GM21367 (cell line): ENCODE results near the gene SHISA7.

ENCODE experiments used
- ATAC-seq: cut with Tn5 transposase; IDR thresholded peaks from one replicate; pipeline ENCODE4 v1.9.1; 2021; ENCODE audit not compliant: unreplicated experiment

SHISA7 gene

DNA sequence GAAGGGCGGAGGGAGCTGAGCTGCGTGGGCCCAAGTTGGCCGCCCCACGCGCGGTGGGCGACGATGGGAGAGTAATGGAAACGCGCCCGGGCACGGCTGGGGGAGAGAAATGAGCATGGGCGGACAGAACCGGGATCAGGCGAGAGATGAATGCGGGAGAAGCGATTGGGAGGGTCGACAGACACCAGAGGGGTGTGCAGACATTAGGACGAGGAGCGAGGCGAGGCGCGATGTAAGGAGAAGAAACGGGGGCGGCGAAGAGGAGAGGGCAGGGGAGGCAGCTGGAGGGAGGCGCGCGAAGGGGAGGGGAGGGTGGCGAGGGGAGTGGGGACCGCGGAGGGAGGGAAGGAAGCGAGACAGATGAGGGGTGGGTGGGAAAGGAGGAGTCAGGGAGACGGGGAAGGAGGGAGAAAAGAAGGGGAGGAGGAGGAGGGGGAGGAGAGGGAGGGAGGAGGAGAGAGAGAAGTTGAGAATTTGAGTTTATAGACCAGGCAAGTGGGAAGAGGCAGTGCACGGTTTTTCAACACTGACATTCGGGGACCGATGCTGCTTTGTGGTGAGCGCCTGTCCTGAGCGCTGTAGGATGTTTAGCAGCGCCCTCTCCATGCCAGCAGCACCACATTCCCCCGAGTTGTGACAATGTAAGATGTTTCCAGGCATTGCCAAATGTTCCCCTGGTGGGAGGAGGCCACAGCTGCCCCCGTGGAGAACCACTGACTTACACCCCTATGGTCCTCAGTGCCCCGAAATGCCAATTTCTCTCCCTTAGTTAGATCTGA is at the start of gene SHISA7:
SHISA7 (minus strand) TSS at position 256 of the 779 bp plus-strand sequence. CDS start 437 bp downstream, outside the sequence.
- ATAC-seq, result no peak

DNA sequence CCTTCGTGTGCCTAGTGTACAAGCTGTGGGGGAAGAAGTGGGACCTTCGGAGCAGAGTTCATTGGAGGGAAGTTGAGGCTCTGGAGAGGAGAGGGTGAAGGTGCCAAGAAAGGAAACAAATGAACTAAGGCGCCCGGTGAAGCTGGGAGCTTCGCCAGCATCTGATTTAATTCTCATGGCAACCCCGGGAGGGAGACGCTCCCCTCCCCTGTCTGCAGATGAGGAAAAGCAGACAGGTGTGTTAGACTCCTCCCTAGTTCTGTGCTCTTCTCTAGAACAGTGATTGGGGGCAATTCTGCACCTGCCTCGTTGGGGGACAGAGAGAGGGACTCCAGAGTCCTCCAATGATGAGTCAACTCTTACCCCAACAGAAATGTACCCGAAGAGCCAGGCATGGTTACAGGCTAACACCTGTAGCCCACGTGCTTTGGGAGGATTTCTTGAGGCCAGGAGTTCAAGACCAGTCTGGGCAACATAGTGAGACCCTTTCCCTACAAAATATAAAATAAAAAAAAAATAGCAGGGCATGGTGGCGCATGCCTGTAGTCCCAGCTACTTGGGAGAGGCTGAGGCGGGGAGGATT is 49.4 kb upstream of the SHISA7 start:
- ATAC-seq, result no peak

DNA sequence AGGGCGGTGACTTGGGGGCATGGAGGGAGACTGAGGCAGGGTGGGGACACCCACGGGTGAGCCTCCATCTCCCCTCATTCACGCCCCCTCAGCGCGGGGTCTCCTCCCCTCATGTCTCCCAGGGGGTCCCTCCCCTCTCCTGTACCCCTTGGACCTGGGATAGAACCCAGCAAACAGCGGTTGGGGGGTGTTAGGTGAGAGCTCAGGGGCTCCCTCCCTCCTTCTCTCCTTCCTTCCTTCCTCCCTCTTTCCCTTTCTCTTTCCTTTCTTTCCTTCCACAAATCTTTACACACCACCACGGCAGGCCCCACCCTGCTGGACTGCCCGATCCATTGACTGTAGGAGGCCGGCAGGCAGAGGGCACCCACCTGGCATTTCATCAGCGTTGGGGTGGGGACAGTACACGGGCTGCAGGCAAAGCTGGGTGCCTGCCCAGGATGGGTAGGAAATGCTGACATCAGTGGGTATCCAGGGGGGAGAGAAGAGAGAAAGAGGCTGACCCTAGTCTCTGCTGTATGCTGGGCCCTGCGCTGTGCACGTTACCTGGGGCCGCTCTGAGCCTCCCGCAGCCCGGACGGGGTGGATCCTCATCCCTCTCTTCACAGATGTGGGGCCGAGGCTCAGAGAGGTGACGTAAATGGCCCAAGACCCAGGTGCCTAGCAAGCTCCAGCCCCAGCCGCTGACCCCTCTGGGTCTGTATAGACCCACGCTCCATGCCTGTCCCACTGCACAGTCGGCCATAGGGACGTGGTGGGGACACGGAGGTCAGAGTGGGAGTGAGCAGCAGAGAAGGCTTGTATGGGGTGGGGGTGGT is 48.7 kb upstream of the SHISA7 start:
- no peak for ATAC-seq

DNA sequence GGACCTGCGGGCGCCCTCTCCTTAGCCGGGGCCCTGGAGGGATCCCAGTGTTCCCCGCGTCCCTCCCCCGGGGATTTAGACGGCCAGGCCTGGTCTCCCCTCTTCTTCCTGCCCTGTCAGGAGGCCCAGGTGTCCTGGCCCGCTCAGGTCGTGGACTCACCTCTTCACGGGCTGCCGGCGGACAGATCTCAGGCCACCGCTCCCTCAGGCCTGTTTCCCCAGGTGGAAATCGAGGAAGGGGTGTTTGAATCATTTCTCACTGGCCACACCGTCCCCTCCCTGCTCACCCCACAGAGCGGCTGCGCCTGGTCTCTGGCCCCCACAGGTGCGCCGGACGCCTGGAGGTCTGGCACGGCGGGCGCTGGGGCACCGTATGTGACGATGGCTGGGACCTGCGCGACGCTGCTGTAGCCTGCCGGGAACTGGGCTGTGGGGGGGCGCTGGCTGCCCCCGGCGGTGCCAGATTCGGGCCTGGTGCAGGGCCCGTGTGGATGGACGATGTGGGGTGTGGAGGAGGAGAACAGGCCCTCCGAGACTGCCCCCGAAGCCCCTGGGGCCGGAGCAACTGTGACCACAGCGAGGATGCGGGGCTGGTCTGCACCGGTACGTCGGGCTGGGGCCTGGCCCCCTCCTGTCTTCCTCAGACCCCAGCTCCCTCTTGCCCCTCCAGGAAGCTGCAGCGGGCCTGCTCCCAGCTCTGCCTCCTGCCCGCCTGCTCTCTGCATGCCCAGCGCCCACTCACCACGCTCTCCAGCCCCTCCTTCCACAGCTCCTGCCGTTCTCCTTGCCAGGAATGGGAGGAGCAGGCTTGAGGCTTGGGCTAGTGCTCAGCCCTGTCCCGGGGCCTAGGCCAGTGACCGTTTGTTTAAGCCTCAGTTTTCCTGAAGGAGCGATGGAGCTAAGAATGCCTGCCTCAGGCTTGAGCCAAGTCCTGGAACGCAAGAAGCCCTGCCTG is 47.7 kb upstream of the SHISA7 start:
- ATAC-seq, result no peak

DNA sequence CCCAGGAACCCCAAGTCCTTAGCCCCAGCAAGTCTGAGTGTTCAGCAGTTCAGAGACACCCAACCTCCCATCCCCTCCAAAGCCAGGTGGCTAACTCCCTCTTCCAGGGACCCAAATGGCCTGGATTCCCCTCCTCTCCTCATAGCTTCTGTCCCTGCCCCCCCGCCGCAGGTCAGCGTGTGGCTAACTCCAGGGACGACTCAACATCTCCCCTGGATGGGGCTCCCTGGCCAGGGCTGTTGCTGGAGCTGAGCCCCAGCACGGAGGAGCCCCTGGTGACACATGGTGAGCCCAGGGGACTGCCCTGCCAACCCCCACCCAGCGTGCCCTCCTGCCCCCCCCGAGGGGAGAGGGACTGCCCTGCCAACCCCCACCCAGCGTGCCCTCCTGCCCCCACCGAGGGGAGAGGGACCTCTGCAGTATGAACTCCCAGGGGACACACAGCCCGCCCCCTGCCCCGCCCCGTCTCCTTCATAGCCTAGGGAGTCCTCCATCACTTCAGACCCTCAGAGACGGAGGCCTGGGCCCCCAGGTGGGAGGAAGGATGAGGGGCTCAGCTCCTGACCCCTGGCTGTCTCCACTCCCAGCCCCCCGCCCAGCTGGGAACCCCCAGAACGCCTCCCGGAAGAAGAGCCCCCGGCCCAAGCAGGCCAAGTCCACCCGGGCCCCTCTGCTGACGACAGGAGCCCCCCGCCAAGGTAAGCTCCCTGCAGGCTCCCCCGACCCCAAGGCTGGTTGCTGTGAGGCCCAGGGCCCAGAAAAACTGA is 46.8 kb upstream of the SHISA7 start:
- no peak for ATAC-seq

DNA sequence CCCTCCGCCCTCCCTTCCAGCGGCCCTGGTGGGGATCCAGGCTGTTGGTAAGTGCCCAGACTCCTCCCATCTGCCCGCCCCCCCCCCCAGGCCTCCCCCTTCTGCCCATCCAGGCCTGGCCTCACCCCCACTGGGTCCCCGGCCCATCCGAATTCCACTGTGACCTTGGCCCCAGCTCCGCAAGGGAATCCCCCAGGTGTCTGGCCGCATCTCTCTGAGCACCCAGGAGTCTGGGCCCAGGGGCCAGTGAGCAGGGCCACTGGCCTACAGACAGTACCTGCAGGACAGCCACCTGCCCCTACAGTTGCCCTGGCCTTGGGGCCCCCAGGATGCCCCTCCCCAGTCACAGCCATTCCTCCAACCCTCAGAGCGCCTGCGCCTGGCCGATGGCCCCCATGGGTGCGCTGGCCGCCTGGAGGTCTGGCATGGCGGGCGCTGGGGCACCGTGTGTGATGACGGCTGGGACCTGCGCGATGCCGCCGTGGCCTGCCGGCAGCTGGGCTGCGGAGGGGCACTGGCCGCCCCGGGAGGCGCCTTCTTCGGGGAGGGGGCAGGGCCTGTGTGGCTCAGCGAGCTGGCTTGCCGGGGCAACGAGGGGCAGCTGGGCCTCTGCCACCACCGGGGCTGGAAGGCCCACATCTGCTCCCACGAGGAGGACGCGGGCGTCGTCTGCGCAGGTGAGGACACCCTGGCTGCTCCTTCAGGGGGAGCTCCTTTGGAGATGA is 46.0 kb upstream of the SHISA7 start:
- no peak for ATAC-seq

DNA sequence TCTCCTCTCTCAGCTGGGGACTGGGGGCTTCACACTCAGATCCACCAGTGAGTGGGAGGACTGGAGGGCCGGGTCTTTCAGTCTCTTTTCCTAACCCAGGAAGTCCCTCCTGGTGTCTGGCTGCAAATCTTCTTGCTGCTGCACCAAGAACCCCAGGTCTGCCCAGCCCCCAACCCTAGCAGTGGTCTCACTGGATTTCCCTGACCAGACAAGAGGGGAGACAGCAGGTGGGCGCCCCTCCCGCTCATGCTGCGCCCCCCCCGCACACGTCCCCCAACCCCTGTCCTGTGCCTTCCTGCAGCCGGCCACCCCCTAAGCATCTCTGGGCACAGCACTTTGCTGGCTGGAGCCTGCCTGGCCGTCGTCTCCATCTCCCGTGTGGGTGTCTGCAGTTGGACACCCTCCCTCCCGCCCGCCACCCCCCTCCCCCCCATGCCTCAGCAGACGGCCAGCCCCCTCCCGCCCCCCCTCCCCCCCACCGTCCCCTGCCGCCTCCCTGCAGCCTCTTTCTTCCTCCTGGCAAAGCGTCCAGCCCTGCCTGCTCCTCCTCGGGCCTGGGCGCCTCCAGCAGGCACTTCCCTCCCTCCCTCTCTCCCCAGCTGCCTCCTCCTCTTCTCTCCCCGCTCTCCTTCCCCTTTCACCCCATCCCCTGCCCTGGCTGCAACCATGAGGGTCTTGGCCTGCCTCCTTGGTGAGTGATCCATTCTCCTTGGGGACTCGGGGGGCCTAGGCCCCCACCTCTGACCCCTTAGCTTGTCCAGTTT is 45.0 kb upstream of the SHISA7 start, which contains the start of gene SSC5D:
SSC5D (plus strand) TSS at position 513 of the 764 bp plus-strand sequence; CDS start at position 667, 154 bp downstream.
- ATAC-seq, result no peak

DNA sequence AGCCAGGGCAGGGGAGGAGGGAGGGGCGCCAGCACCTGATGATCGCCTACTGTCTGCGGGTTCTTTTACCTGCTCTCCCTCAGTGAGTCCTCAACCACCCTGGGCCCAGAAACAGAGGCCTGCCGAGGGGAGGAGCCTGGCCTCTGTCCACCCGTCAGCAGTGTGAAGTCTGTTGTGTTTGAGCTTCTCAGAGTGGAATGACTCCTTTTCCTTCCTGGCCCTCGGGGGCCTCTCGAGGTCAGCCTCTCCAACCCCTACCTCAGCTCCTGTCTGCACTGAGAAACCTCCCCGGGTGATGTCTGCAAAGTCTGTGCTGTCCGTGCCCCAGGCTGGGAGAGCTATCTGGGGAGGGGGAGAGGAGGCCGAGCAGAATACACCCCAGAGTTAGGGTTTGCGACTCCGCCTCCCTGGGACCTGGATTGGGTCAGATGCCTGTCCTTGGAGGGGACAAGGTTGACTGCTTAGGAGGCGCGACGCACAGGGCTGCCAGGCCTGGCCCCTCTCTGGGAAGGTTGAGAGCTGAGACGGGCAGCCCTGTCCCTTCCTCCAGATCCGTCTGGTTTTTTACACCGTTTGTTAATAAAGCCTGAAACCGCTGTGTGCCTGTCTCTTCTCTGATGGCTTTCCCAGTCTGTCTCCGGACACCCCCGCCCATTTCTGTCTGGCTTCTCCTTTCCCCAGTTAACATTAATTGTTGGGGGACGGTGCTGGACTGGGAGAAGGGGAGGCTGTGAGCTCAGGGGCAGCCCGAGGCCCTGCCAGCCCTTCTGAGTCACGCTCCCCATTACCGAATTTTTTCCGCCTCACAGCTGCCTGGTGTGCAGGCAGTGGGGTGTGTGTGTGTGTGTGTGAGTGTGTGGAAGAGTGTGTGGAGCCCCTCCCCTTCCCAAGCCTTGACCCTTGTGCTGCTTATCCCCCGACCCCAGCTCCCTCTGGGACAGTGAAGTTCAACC is 44.1 kb upstream of the SHISA7 start:
- no peak for ATAC-seq

DNA sequence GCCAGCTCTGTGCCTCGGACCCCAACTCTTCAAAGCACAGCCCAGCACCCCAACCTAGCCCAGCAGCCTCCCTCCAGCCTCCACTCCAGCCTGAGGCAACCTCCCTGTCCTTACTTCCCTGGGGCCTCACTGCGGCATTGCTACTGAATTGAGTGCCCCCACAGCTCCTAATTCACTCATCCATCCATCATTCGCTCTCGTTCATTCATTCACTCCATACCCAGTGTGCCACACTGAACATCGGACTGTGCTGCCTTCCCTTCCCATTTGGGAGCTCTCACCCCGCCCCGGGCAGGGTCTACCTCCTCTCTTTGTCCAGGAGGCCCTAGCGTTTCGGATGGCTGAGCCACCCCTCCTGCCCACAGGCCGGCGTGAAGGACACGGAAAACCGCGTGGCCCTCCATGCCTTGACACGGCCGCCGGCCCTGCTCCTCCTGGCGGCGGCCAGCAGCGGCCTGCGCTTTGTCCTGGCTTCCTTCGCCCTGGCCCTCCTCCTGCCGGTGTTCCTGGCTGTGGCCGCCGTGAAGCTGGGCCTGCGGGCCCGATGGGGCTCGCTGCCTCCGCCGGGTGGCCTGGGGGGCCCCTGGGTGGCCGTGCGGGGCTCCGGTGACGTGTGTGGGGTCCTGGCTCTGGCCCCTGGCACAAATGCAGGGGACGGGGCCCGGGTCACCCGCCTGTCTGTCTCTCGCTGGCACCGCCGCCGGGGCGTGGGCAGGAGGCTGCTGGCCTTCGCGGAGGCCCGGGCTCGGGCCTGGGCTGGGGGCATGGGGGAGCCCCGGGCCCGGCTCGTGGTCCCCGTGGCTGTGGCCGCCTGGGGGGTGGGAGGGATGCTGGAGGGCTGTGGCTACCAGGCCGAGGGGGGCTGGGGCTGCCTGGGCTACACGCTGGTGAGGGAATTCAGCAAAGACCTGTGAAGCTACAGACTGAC is 43.2 kb upstream of the SHISA7 start:
- no peak for ATAC-seq

DNA sequence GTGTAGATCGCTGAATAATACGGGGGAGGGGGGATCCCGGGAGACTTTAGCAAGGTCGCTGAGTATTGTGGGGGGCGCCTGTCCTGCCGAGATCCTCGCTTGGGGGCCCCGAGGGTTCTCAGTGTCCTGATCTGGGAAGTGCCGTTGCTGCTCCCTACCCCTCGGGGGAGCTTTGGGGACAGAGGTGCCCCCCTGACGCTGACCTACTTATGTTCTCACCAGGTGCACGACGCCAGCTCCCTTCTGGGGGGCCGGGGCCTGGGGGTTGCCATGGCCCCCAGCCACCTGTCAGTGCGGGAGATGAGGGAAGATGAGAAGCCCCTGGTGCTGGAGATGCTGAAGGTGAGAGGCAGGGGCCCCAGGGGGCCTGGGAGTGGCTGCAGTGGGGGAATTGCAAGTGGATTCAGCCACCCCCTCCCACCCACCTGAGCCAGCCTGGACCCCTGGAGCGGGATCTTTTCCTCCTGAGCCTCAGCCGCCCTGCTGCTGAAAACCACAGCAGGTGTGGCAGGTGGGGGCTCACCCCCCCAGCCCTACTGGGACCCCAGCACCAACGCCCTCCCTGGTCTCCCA is 42.4 kb upstream of the SHISA7 start:
- no peak for ATAC-seq

DNA sequence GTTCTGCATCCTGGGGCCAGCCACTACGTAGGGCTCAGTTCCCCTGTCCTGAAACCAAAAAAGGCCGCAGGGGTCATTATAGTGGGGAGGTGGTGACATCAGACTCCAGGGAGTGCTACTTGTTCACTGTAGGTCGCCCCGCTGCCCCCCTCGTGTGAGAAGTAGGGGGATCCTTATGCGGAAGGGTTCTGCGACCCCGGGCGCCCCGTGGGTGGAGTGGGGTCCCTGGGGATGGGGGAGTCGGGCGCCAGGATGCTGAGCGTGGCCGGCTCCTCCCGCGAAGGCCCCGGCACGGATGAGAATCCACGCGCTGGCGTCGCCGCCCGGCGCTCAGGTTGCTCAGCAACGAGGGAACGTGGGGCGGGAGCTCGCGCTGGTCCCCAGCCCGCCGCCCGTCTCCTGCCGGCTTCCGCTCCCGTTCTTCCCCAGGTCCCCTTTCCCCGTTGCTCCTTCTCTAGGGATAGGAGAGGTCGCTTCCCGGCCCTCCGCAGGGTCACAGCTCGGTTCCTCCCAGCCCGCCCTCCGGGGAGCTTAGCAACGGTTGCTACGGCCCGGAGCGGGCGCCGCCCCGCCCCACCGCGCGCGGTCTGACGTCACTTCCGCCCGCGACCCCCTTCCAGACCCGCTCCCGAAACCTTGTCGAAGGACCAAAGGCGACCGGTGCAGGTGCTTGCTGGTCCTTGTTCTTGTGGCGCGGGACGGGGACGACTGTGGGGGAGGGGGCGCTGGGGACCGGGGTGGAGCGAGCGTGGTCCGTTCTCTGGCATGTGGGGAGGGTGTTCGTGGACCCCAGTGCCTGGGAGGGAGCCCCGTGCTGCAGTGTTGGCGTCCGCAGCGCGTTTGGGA is 41.7 kb upstream of the SHISA7 start, which contains the start of gene NAT14:
NAT14 (plus strand) TSS at position 596 of the 846 bp plus-strand sequence. CDS start 521 bp downstream, outside the sequence.
- no peak for ATAC-seq

DNA sequence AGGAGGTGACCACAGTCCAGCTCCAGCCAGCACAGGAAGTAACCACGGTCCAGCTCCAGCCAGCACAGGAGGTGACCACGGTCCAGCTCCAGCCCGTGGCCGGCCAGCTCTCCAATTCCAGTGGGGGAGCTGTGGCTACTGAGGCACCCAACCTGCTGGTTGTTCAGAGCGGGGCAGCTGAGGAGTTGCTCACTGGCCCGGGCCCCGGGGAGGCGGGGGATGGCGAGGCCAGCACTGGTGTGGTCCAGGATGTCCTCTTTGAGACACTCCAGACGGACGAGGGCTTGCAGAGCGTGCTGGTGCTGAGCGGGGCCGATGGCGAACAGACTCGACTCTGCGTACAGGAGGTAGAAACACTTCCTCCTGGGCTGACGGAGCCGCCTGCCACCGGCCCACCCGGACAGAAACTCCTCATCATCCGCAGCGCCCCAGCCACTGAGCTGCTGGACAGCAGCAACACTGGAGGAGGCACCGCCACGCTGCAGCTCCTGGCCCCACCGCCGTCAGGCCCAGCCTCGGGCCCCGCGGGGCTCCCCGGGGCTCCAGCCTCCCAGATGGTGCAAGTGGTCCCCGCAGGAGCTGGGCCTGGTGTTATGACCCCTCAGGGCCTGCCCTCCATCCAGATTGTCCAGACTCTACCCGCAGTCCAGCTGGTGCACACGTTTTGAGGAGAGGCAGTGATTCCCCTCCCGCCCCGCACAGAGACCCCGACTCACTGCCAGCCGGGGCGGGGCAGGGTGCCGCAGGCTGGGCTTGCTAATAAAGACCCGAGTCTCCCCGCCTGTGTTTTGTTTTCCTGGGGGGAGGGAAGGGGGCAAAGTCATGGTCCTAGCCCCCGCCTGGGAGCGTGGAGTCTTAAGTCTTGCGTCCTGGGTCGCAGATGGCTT is 40.8 kb upstream of the SHISA7 start:
- ATAC-seq, result no peak

DNA sequence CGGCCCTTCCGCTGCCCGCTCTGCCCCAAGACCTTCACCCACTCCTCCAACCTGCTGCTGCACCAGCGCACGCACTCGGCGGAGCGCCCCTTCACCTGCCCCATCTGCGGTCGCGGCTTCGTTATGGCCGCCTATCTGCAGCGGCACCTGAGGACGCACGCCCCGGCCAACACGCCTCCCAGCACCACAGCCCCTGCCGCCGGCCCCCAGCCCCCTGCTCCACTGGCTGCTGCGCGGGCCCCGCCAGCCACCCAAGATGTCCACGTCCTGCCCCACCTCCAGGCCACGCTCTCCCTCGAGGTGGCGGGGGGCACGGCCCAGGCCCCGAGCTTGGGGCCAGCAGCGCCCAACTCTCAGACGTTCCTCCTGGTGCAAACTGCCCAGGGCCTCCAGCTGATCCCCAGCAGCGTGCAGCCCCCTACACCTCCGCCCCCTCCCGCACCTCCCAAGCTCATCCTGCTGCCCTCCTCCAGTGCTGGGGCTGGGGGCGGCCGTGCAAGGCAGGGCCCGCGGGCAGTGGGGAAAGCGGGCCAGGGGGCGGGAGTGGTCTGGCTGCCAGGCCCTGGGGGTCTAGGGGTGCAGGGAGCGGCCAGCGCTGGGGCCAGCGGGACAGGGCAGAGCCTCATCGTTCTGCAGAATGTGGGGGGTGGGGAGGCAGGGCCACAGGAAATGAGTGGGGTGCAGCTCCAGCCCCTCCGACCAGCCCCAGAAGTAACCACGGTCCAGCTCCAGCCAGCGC is 40.0 kb upstream of the SHISA7 start:
- no peak for ATAC-seq
